Activated naive CD4-positive, alpha-beta T cell treated with anti-CD3 and anti-CD28 coated beads, Interleukin-2, amount 50 U/mL, for 24 hours (primary cell): Measurements from ENCODE around the gene OR52H1.

ENCODE experiments used
- H3K27ac Mint-ChIP-seq: one replicate; pipeline ENCODE4 v1.8.0; 2021; ENCODE audit warnings: mild to moderate bottlenecking, mixed read lengths
- H3K27me3 Mint-ChIP-seq: one replicate; pipeline ENCODE4 v1.8.0; 2021; ENCODE audit warnings: mixed read lengths
- H3K36me3 Mint-ChIP-seq: one replicate; pipeline ENCODE4 v1.8.0; 2021; ENCODE audit warnings: mixed read lengths
- H3K4me1 Mint-ChIP-seq: one replicate; pipeline ENCODE4 v1.8.0; 2021; ENCODE audit warnings: mixed read lengths
- H3K4me3 Mint-ChIP-seq: one replicate; pipeline ENCODE4 v1.8.0; 2021; ENCODE audit warnings: mild to moderate bottlenecking, mixed read lengths
- H3K9me3 Mint-ChIP-seq: one replicate; pipeline ENCODE4 v1.8.0; 2021; ENCODE audit warnings: mixed read lengths

OR52H1 gene

GRCh38 chr11:5553343-5553742, 5.0 kb upstream of the OR52H1 start:
- H3K27ac Mint-ChIP-seq, result no peak overlapping the region
- no peaks in the 10 kb centered on the region for H3K4me1 Mint-ChIP-seq
- H3K36me3 Mint-ChIP-seq, result no peaks in the 10 kb centered on the region
- H3K4me3 Mint-ChIP-seq, result no peak overlapping the region
- H3K9me3 Mint-ChIP-seq, result no peaks in the 10 kb centered on the region
- H3K27me3 Mint-ChIP-seq, result no peaks in the 10 kb centered on the region

- H3K36me3 Mint-ChIP-seq, result no peaks in the 10 kb centered on the region
- no peak overlapping the region for H3K4me3 Mint-ChIP-seq
- H3K27ac Mint-ChIP-seq, result no peak overlapping the region
- no peaks in the 10 kb centered on the region for H3K9me3 Mint-ChIP-seq
- no peaks in the 10 kb centered on the region for H3K27me3 Mint-ChIP-seq
- no peaks in the 10 kb centered on the region for H3K4me1 Mint-ChIP-seq
These were observed 2.2 kb upstream of the OR52H1 start for GRCh38 chr11:5550440-5551095.

DNA sequence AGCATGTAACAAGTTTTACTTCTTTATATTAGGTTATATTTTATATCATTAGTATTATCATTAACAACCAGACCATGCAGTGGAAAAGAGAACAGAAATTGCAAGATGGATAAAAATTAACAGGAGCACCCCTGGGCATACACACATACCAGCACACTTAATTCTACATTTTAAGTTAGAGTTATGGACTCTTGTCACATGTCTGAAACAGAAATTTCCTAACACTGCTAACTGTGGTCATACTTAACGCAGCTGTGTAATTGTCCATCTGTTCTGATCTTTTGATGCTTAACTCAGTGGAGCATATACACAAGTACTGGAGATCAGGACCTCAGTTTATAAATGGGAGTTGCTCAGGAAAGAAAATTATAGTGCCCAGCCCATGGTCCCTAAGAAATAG, 358 bp downstream of the OR52H1 start:
- no peak overlapping the region for H3K27ac Mint-ChIP-seq
- no peaks in the 10 kb centered on the region for H3K9me3 Mint-ChIP-seq
- no peak overlapping the region for H3K4me3 Mint-ChIP-seq
- no peaks in the 10 kb centered on the region for H3K27me3 Mint-ChIP-seq
- H3K4me1 Mint-ChIP-seq, result no peaks in the 10 kb centered on the region
- H3K36me3 Mint-ChIP-seq, result no peaks in the 10 kb centered on the region

GRCh38 chr11:5546457-5546856, 1.9 kb downstream of the OR52H1 start:
- no peaks in the 10 kb centered on the region for H3K4me1 Mint-ChIP-seq
- H3K9me3 Mint-ChIP-seq, result no peaks in the 10 kb centered on the region
- no peaks in the 10 kb centered on the region for H3K27me3 Mint-ChIP-seq
- H3K36me3 Mint-ChIP-seq, result no peaks in the 10 kb centered on the region
- H3K4me3 Mint-ChIP-seq, result no peak overlapping the region
- H3K27ac Mint-ChIP-seq, result no peak overlapping the region

DNA sequence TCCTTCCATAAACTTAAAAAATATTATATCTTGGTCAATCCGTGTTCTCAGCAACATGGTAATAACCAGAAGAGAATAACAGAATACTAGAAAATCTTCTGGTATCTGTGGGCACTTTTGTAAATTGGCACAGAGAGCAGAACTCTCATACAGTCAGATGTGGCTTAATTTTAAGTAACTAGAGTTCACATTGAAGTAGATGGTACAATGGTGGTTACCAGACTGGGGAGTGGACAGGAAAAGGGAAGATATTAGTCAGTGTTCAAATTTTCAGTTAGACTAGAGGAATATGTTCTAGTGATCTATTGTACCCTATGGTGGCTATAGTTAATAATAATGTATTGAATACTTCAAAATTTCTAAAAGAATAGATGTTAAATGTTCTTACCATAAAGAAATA, 6.9 kb downstream of the OR52H1 start:
- H3K4me1 Mint-ChIP-seq, result no peaks in the 10 kb centered on the region

DNA sequence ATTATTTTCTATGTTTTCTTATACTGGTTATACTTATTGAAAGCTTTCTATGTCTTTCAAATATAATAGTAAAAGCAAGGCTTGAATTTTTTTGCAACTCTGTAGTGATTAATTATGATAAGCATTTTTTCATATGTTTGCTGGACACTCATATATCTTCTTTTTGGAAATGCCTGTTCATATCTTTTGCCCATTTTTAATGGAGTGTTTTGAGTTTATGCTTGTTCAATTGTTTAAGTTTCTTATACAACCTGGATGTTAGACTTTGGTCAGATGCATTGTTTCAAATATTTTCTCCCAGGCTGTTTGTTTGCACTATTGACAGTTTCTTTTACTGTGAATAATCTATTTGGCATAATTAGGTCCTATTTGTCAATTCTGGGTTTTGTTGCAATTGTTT, 11.9 kb downstream of the OR52H1 start:
- no peaks in the 10 kb centered on the region for H3K36me3 Mint-ChIP-seq

More for the DNA sequence above, 6.9 kb downstream of the OR52H1 start:
- Mint-ChIP-seq H3K9me3 (no peaks in the 10 kb centered on the region), H3K36me3 (no peaks in the 10 kb centered on the region), H3K27ac (no peak overlapping the region), H3K27me3 (no peaks in the 10 kb centered on the region), H3K4me3 (no peak overlapping the region)

GRCh38 chr11:5534046-5534445, 14.3 kb downstream of the OR52H1 start:
- Mint-ChIP-seq H3K4me3 (no peak overlapping the region), H3K9me3 (no peaks in the 10 kb centered on the region)

More for the DNA sequence above, 11.9 kb downstream of the OR52H1 start:
- no peak overlapping the region for H3K4me3 Mint-ChIP-seq
- H3K27me3 Mint-ChIP-seq, result no peaks in the 10 kb centered on the region
- H3K9me3 Mint-ChIP-seq, result no peaks in the 10 kb centered on the region
- no peaks in the 10 kb centered on the region for H3K4me1 Mint-ChIP-seq
- no peak overlapping the region for H3K27ac Mint-ChIP-seq

DNA sequence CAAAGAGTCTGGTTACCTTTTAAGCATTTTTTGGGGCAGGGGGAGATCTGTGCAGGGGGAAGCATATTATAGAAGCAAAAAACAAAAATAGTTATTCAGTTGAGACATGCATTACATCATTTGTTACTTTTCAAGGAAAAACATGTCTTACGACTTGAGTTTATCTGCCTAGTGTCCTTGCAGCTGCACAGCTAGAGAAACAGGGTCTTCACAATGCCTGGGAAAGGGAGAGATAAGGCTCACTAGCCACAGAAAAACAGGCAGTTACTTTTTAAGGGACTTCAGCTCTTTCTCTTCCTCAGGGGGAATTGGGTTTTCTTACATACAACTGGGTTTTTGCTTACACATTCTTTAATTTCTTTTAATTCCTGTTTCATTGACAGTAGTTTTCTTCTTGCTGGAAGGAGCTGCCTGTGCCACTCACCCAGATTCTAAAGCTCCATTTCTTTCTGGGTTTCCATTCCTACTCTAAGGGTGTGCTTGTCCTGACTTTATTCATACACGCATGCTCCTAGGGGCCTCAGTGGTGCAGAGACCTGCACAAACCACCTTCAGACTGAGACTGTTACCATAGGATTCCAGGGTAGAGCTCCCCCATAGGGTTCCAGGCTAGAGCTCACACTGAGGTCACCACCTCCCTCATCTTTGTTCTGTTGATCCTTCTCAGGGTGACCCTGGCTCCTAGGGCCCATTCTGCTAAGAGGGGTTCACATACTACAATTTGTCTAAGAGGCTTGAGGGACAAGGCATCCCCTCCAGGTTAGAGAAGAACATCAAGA, 17.1 kb downstream of the OR52H1 start:
- no peak overlapping the region for H3K27ac Mint-ChIP-seq
- no peaks in the 10 kb centered on the region for H3K4me1 Mint-ChIP-seq
- H3K27me3 Mint-ChIP-seq, result no peaks in the 10 kb centered on the region
- H3K9me3 Mint-ChIP-seq, result no peaks in the 10 kb centered on the region
- no peaks in the 10 kb centered on the region for H3K36me3 Mint-ChIP-seq
- H3K4me3 Mint-ChIP-seq, result no peak overlapping the region

More at GRCh38 chr11:5534046-5534445, 14.3 kb downstream of the OR52H1 start:
- no peaks in the 10 kb centered on the region for H3K4me1 Mint-ChIP-seq
- no peak overlapping the region for H3K27ac Mint-ChIP-seq
- no peaks in the 10 kb centered on the region for H3K27me3 Mint-ChIP-seq
- no peaks in the 10 kb centered on the region for H3K36me3 Mint-ChIP-seq

GRCh38 chr11:5528495-5528894, 19.8 kb downstream of the OR52H1 start:
- Mint-ChIP-seq H3K9me3 (no peaks in the 10 kb centered on the region), H3K36me3 (no peaks in the 10 kb centered on the region), H3K4me1 (no peaks in the 10 kb centered on the region), H3K27ac (no peak overlapping the region), H3K4me3 (no peak overlapping the region), H3K27me3 (no peaks in the 10 kb centered on the region)

DNA sequence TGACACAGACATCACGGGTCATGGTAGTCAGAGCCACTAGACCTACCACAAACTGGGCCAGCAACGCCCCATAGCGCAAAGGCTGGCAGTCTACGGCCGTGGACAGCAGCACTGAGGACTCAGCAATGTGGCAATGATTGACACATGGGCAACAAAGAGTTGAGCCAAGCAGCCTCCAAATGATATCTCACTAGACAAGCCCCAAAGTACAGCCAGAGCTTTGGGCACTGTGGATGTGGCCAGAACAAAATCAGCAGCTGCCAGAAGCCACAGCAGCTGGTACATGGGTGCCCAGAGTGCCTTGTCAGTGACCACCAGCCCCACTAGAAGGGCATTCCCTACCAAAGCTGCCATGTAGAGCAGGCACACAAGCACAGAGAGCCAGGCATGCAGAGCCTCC, 20.6 kb downstream of the OR52H1 start:
- Mint-ChIP-seq H3K27me3 (no peaks in the 10 kb centered on the region), H3K4me3 (no peak overlapping the region), H3K27ac (no peak overlapping the region), H3K36me3 (no peaks in the 10 kb centered on the region), H3K9me3 (no peaks in the 10 kb centered on the region), H3K4me1 (no peaks in the 10 kb centered on the region)

GRCh38 chr11:5524756-5525155, 23.6 kb downstream of the OR52H1 start:
- no peak overlapping the region for H3K4me3 Mint-ChIP-seq
- H3K9me3 Mint-ChIP-seq, result no peaks in the 10 kb centered on the region
- no peaks in the 10 kb centered on the region for H3K27me3 Mint-ChIP-seq
- no peak overlapping the region for H3K27ac Mint-ChIP-seq
- H3K4me1 Mint-ChIP-seq, result no peaks in the 10 kb centered on the region
- H3K36me3 Mint-ChIP-seq, result no peaks in the 10 kb centered on the region

GRCh38 chr11:5522308-5522707, 26.0 kb downstream of the OR52H1 start:
- Mint-ChIP-seq H3K4me3 (no peak overlapping the region), H3K4me1 (no peaks in the 10 kb centered on the region), H3K27ac (no peak overlapping the region), H3K36me3 (no peaks in the 10 kb centered on the region), H3K27me3 (no peaks in the 10 kb centered on the region), H3K9me3 (no peaks in the 10 kb centered on the region)

- H3K36me3 Mint-ChIP-seq, result no peaks in the 10 kb centered on the region
- H3K27me3 Mint-ChIP-seq, result no peaks in the 10 kb centered on the region
- no peak overlapping the region for H3K4me3 Mint-ChIP-seq
- H3K27ac Mint-ChIP-seq, result no peak overlapping the region
- H3K9me3 Mint-ChIP-seq, result no peaks in the 10 kb centered on the region
- no peaks in the 10 kb centered on the region for H3K4me1 Mint-ChIP-seq
These were observed 26.8 kb downstream of the OR52H1 start for GRCh38 chr11:5521540-5521939.

DNA sequence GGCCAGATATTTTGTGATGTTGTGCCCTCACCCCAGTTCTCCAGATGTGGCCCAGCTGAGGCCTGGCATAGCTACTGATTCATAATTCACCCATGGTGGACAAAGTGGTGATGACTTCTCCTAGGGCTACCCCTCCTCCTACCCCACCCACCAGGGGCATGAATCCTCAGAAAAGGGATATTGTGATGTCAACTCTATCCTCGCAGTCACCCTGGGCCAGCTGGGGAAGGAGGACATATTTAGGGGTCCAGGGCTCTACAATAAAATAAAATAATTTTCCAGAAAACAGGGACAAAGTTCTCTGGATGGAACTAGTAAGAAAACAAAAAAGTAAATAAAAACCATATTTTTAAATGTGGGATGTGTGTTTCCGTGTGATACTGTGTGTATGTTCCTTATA, 31.7 kb downstream of the OR52H1 start, which contains the start of gene UBQLNL:
TSS of gene UBQLNL (minus strand) at position 101 of the 400 bp plus-strand sequence. CDS start 258 bp downstream, outside the sequence.
- Mint-ChIP-seq H3K4me3 (no peak within 1 kb of the TSS), H3K27ac (no peak within 1 kb of the TSS), H3K9me3 (no peaks in the 10 kb centered on the region), H3K4me1 (no peaks in the 10 kb centered on the region), H3K36me3 (no peaks in the 10 kb centered on the region), H3K27me3 (no peaks in the 10 kb centered on the region)

GRCh38 chr11:5514841-5515240, 33.5 kb downstream of the OR52H1 start:
- Mint-ChIP-seq H3K27ac (no peak overlapping the region), H3K9me3 (no peaks in the 10 kb centered on the region), H3K4me3 (no peak overlapping the region), H3K27me3 (no peaks in the 10 kb centered on the region), H3K4me1 (no peaks in the 10 kb centered on the region), H3K36me3 (no peaks in the 10 kb centered on the region)

DNA sequence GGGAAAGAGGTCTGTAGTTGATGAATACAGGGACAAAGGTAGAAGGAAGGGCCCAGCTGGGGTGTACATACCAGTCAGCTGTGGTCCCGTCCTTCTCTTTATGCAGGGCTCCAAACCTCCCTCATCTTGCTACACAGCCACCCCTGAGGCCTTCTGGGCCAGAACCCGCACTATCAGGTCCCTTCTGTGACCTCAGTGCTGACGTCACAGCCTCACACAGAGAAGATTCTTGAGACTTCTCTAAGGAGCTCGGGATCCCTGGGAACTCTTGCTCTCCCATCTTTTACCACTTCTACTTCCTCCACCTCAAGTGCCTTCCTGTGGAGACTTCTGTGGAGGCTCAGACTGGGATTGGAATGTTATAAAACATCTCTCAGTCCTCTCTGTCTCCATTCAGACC, 38.5 kb downstream of the OR52H1 start, which contains the start of gene UBQLN3:
TSS of gene UBQLN3 (minus strand) at position 155 of the 400 bp plus-strand sequence. CDS start 399 bp downstream, outside the sequence.
- Mint-ChIP-seq H3K27me3 (no peaks in the 10 kb centered on the region), H3K27ac (no peak within 1 kb of the TSS), H3K9me3 (no peaks in the 10 kb centered on the region), H3K4me1 (no peaks in the 10 kb centered on the region), H3K4me3 (no peak within 1 kb of the TSS), H3K36me3 (no peaks in the 10 kb centered on the region)
